ENCODE measurements around the gene PIGQ.

The PIGQ gene

GRCh38 chr16:617855-618254 lies 48.1 kb downstream of the PIGQ start:
- H2AFZ ChIP-seq (ENCODE audit: low read length), result no peak overlapping the region

GRCh38 chr16:619476-620100 lies 49.8 kb downstream of the PIGQ start:
- H3K23ac ChIP-seq (ENCODE audit: low read depth, low read length, poor library complexity), result no peak overlapping the region
- no peak overlapping the region for H3K9ac ChIP-seq (ENCODE audit: low read depth, low read length, poor library complexity)
- peak overlapping the region; percentile 28 for H3K18ac ChIP-seq (ENCODE audit: low read length)
- peaks cover 0 to 5% of the 10 kb centered on the region in 2 donors for H3K9me3 ChIP-seq (replicated peaks in 1 of 2; ENCODE audit: control insufficient read depth in 2 of 2, insufficient read depth in 1 of 2, low read depth in 1 of 2, low read length in 2 of 2)
- peaks cover 1 to 2% of the 10 kb centered on the region in 2 donors for H3K36me3 ChIP-seq (replicated peaks in 1 of 2; ENCODE audit: control insufficient read depth in 2 of 2, insufficient read depth in 2 of 2, low read length in 2 of 2)
- no peak overlapping the region for H3K4me2 ChIP-seq (ENCODE audit: insufficient read depth, low read length, poor library complexity, severe bottlenecking)
- H3K4me1 ChIP-seq (ENCODE audit: control insufficient read depth in 2 of 2, insufficient read depth in 1 of 2, low read depth in 1 of 2, low read length in 2 of 2), result peaks cover 0 to 7% of the 10 kb centered on the region in 2 donors
- H3K27me3 ChIP-seq (ENCODE audit: control insufficient read depth in 3 of 3, insufficient read depth in 3 of 3, low read depth in 1 of 3, low read length in 3 of 3), result no peaks in the 10 kb centered on the region
- no peak for DNase-seq (ENCODE audit: low spot score)
- H2BK120ac ChIP-seq (ENCODE audit: low read depth, low read length), result no peak overlapping the region
- no peak overlapping the region for H3K27ac ChIP-seq (replicated peaks; ENCODE audit: low read length)
- H2AK5ac ChIP-seq (ENCODE audit: low read depth, low read length), result no peak overlapping the region
- WGBS, 2 donors (ENCODE audit: extremely low coverage in 2 of 2, insufficient read length in 2 of 2, insufficient replicate concordance in 1 of 2), result no CpG with 5 or more reads among the region's 20 CpGs
- no peak overlapping the region for H4K91ac ChIP-seq (ENCODE audit: low read depth, low read length, poor library complexity)
- peak overlapping the region; percentile 43 for H4K8ac ChIP-seq (ENCODE audit: low read depth, low read length)
- no peak overlapping the region for H2AFZ ChIP-seq (ENCODE audit: low read length)
- no peak overlapping the region for H3K4me3 ChIP-seq (ENCODE audit: low read length in 2 of 2)
- H3K14ac ChIP-seq (ENCODE audit: low read length), result no peak overlapping the region
- H2BK12ac ChIP-seq (ENCODE audit: low read length), result peak overlapping the region; percentile 41
- peaks cover 16% of the 10 kb centered on the region for H3K79me1 ChIP-seq (ENCODE audit: low read depth, low read length)
- no peak overlapping the region for H3K4ac ChIP-seq (ENCODE audit: low read length)
- no peak overlapping the region for H2BK15ac ChIP-seq (ENCODE audit: low read length)
- H2BK5ac ChIP-seq (ENCODE audit: low read length), result no peak overlapping the region

More at GRCh38 chr16:617855-618254, 48.1 kb downstream of the PIGQ start:
- Histone ChIP-seq H2AK5ac (ENCODE audit: low read depth, low read length) (no peak overlapping the region), H3K36me3 (replicated peaks in 1 of 2; ENCODE audit: control insufficient read depth in 2 of 2, insufficient read depth in 2 of 2, low read length in 2 of 2) (peaks cover 1 to 11% of the 10 kb centered on the region in 2 donors), H3K18ac (ENCODE audit: low read length) (no peak overlapping the region), H2BK15ac (ENCODE audit: low read length) (no peak overlapping the region), H3K9ac (ENCODE audit: low read depth, low read length, poor library complexity) (no peak overlapping the region), H3K4me2 (ENCODE audit: insufficient read depth, low read length, poor library complexity, severe bottlenecking) (no peak overlapping the region), H3K14ac (ENCODE audit: low read length) (no peak overlapping the region), H3K9me3 (replicated peaks in 1 of 2; ENCODE audit: control insufficient read depth in 2 of 2, insufficient read depth in 1 of 2, low read depth in 1 of 2, low read length in 2 of 2) (peaks cover 5 to 6% of the 10 kb centered on the region in 2 donors), H3K79me1 (ENCODE audit: low read depth, low read length) (peaks cover 19% of the 10 kb centered on the region), H3K4me1 (ENCODE audit: control insufficient read depth in 2 of 2, insufficient read depth in 1 of 2, low read depth in 1 of 2, low read length in 2 of 2) (peaks cover 0 to 3% of the 10 kb centered on the region in 2 donors), H4K91ac (ENCODE audit: low read depth, low read length, poor library complexity) (no peak overlapping the region), H3K4ac (ENCODE audit: low read length) (no peak overlapping the region), H3K27me3 (ENCODE audit: control insufficient read depth in 3 of 3, insufficient read depth in 3 of 3, low read depth in 1 of 3, low read length in 3 of 3) (no peaks in the 10 kb centered on the region), H4K8ac (ENCODE audit: low read depth, low read length) (no peak overlapping the region), H3K27ac (replicated peaks; ENCODE audit: low read length) (no peak overlapping the region), H3K23ac (ENCODE audit: low read depth, low read length, poor library complexity) (peak overlapping the region; percentile 89), H2BK12ac (ENCODE audit: low read length) (no peak overlapping the region), H2BK5ac (ENCODE audit: low read length) (peak overlapping the region; percentile 24), H2BK120ac (ENCODE audit: low read depth, low read length) (no peak overlapping the region), H3K4me3 (ENCODE audit: low read length in 2 of 2) (no peak overlapping the region)
- DNase-seq (ENCODE audit: low spot score), result no peak
- WGBS, 2 donors (ENCODE audit: extremely low coverage in 2 of 2, insufficient read length in 2 of 2, insufficient replicate concordance in 1 of 2), result no CpG with 5 or more reads among the region's 16 CpGs

- Histone ChIP-seq H3K4me1 (ENCODE audit: control insufficient read depth in 2 of 2, insufficient read depth in 1 of 2, low read depth in 1 of 2, low read length in 2 of 2) (peaks cover 0 to 7% of the 10 kb centered on the region in 2 donors), H3K4ac (ENCODE audit: low read length) (no peak overlapping the region), H3K36me3 (replicated peaks in 1 of 2; ENCODE audit: control insufficient read depth in 2 of 2, insufficient read depth in 2 of 2, low read length in 2 of 2) (peaks cover 0 to 10% of the 10 kb centered on the region in 2 donors), H3K14ac (ENCODE audit: low read length) (no peak overlapping the region), H2BK120ac (ENCODE audit: low read depth, low read length) (no peak overlapping the region), H3K9ac (ENCODE audit: low read depth, low read length, poor library complexity) (no peak overlapping the region), H2BK12ac (ENCODE audit: low read length) (peak overlapping the region; percentile 49), H2AFZ (ENCODE audit: low read length) (no peak overlapping the region), H2BK5ac (ENCODE audit: low read length) (no peak overlapping the region), H3K4me2 (ENCODE audit: insufficient read depth, low read length, poor library complexity, severe bottlenecking) (no peak overlapping the region), H4K91ac (ENCODE audit: low read depth, low read length, poor library complexity) (no peak overlapping the region), H3K23ac (ENCODE audit: low read depth, low read length, poor library complexity) (no peak overlapping the region), H3K18ac (ENCODE audit: low read length) (no peak overlapping the region), H3K27me3 (ENCODE audit: control insufficient read depth in 3 of 3, insufficient read depth in 3 of 3, low read depth in 1 of 3, low read length in 3 of 3) (no peaks in the 10 kb centered on the region), H3K27ac (replicated peaks; ENCODE audit: low read length) (no peak overlapping the region), H3K9me3 (replicated peaks in 1 of 2; ENCODE audit: control insufficient read depth in 2 of 2, insufficient read depth in 1 of 2, low read depth in 1 of 2, low read length in 2 of 2) (no peaks in the 10 kb centered on the region), H2BK15ac (ENCODE audit: low read length) (no peak overlapping the region), H3K4me3 (ENCODE audit: low read length in 2 of 2) (no peak overlapping the region), H3K79me1 (ENCODE audit: low read depth, low read length) (peaks cover 14% of the 10 kb centered on the region), H2AK5ac (ENCODE audit: low read depth, low read length) (peak overlapping the region; percentile 71), H4K8ac (ENCODE audit: low read depth, low read length) (no peak overlapping the region)
- WGBS, 2 donors (ENCODE audit: extremely low coverage in 2 of 2, insufficient read length in 2 of 2, insufficient replicate concordance in 1 of 2), result no CpG with 5 or more reads among the region's 41 CpGs
- no peak for DNase-seq (ENCODE audit: low spot score)
Measured at GRCh38 chr16:620700-621525, 51.1 kb downstream of the PIGQ start.

- Histone ChIP-seq H3K4me2 (ENCODE audit: insufficient read depth, low read length, poor library complexity, severe bottlenecking) (no peak overlapping the region), H2BK15ac (ENCODE audit: low read length) (no peak overlapping the region), H2AK5ac (ENCODE audit: low read depth, low read length) (peak overlapping the region; percentile 71), H3K9me3 (replicated peaks in 1 of 2; ENCODE audit: control insufficient read depth in 2 of 2, insufficient read depth in 1 of 2, low read depth in 1 of 2, low read length in 2 of 2) (no peaks in the 10 kb centered on the region), H3K23ac (ENCODE audit: low read depth, low read length, poor library complexity) (no peak overlapping the region), H3K18ac (ENCODE audit: low read length) (peak overlapping the region; percentile 57), H4K91ac (ENCODE audit: low read depth, low read length, poor library complexity) (no peak overlapping the region), H3K9ac (ENCODE audit: low read depth, low read length, poor library complexity) (peak overlapping the region; percentile 38), H3K36me3 (replicated peaks in 1 of 2; ENCODE audit: control insufficient read depth in 2 of 2, insufficient read depth in 2 of 2, low read length in 2 of 2) (peaks cover 0 to 15% of the 10 kb centered on the region in 2 donors), H3K14ac (ENCODE audit: low read length) (no peak overlapping the region), H3K4me3 (ENCODE audit: low read length in 2 of 2) (no peak overlapping the region), H3K27me3 (ENCODE audit: control insufficient read depth in 3 of 3, insufficient read depth in 3 of 3, low read depth in 1 of 3, low read length in 3 of 3) (no peaks in the 10 kb centered on the region), H2BK12ac (ENCODE audit: low read length) (no peak overlapping the region), H2BK120ac (ENCODE audit: low read depth, low read length) (no peak overlapping the region), H3K4me1 (ENCODE audit: control insufficient read depth in 2 of 2, insufficient read depth in 1 of 2, low read depth in 1 of 2, low read length in 2 of 2) (peaks cover 0 to 7% of the 10 kb centered on the region in 2 donors), H3K27ac (replicated peaks; ENCODE audit: low read length) (no peak overlapping the region), H4K8ac (ENCODE audit: low read depth, low read length) (no peak overlapping the region), H2BK5ac (ENCODE audit: low read length) (no peak overlapping the region), H3K79me1 (ENCODE audit: low read depth, low read length) (peaks cover 12% of the 10 kb centered on the region), H2AFZ (ENCODE audit: low read length) (no peak overlapping the region), H3K4ac (ENCODE audit: low read length) (no peak overlapping the region)
- DNase-seq (ENCODE audit: low spot score), result no peak
- no CpG with 5 or more reads among the region's 21 CpGs for WGBS, 2 donors (ENCODE audit: extremely low coverage in 2 of 2, insufficient read length in 2 of 2, insufficient replicate concordance in 1 of 2)
Measured at GRCh38 chr16:621526-622105, 51.8 kb downstream of the PIGQ start.
